ENCODE results near the gene IL31RA. TPM values are rescaled to one million over a fixed set of nuclear protein-coding genes. Genes with fewer than 3 reads are reported as not detected.
A peak's percentile ranks its signal among the peaks of the same experiment; 100 is the strongest.

IL31RA gene
- total and polyA plus RNA-seq, 9 donors = 0.15 to 0.67 (median 0.24) TPM; not detected in 2

DNA sequence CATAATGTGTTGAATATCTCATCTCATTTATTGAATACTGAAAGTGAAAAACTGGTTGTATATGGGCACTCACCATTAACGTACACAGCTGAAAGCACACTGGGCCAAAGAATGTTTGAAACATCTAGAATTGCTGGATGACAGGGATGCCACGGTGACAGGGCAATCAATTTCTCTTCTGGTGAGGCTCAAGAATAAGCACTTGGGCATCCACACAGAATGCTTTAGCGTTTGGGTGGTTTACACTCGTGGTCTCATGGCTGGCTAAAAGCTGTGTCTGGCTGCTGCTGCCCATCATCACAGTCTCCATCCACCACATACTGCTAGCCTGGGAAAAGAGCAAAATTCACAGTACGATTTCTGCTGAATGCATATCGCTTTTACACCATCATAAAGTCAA lies 30.7 kb upstream of the IL31RA start:
- Histone ChIP-seq H3K9me3 (no peaks in the 10 kb centered on the region), H3K36me3 (no peaks in the 10 kb centered on the region), H3K4me1 (ENCODE audit: insufficient read depth) (peaks cover 4% of the 10 kb centered on the region), H3K4me3 (no peak overlapping the region), H3K27ac (no peak overlapping the region), H3K27me3 (no peaks in the 10 kb centered on the region)
- DNase-seq = no peak
- intact Hi-C loops (cut with DNase I) = no loop called here
- 81 to 88% (median 87%) methylated on average over 6 of the region's 6 CpGs for WGBS, 3 donors
- TF ChIP-seq EP300 (IDR thresholded peaks at IDR 0.05) = no peak
- TF ChIP-seq, protein P1, sequence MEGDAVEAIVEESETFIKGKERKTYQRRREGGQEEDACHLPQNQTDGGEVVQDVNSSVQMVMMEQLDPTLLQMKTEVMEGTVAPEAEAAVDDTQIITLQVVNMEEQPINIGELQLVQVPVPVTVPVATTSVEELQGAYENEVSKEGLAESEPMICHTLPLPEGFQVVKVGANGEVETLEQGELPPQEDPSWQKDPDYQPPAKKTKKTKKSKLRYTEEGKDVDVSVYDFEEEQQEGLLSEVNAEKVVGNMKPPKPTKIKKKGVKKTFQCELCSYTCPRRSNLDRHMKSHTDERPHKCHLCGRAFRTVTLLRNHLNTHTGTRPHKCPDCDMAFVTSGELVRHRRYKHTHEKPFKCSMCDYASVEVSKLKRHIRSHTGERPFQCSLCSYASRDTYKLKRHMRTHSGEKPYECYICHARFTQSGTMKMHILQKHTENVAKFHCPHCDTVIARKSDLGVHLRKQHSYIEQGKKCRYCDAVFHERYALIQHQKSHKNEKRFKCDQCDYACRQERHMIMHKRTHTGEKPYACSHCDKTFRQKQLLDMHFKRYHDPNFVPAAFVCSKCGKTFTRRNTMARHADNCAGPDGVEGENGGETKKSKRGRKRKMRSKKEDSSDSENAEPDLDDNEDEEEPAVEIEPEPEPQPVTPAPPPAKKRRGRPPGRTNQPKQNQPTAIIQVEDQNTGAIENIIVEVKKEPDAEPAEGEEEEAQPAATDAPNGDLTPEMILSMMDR (IDR thresholded peaks at IDR 0.05) = no peak
- TF ChIP-seq POLR2A (IDR thresholded peaks at IDR 0.05) = no peak

DNA sequence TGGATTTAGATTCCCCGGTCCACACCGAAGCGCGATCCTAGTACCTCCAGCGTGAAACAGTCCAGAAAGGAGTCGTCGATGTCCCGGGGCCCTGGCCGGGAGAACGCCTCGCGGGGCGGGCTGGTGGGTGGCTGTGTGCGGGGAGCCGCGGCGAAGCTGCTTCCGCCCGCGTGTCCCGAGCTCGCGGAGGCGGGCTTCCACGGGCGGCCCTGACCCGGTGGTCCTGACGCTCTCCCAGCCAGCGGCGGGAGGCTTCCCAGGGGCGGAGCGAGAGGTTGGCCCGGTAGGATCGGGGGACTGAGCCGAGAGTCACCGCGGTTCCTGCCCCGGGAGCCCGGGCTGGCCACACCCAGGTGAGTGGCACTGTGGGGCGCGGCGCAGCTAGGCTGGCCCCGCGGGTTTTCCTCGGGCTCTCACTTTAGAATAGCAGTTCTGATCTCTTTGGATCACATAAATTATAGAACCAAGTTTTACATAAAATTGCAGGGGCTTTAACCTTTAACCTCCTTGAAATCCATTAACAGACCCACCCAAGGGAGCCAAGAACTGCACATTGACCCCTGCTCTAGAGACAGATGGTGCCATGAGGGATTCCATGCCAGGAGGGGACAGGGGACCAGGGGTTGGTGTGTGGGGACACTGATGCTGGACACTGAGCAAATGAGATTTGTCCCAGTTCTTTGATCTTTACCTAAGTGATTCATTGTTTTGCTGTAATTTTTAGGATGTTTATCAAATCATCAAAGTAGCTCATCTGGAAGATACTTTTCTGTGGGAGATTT lies 29.2 kb upstream of the IL31RA start:
- no peak overlapping the region for H3K4me3 ChIP-seq
- H3K27ac ChIP-seq = no peak overlapping the region
- H3K4me1 ChIP-seq (ENCODE audit: insufficient read depth) = peaks cover 4% of the 10 kb centered on the region
- intact Hi-C loops (cut with DNase I) = no loop called here
- no peaks in the 10 kb centered on the region for H3K9me3 ChIP-seq
- DNase-seq = peak in 2 of 5 donors; percentile 30 to 46
- no peaks in the 10 kb centered on the region for H3K36me3 ChIP-seq
- WGBS, 3 donors = 4 to 13% (median 5%) methylated on average over 26 to 45 of the region's 45 CpGs
- TF ChIP-seq, protein P1 (IDR thresholded peaks at IDR 0.05) = no peak
- no peak for TF ChIP-seq POLR2A (IDR thresholded peaks at IDR 0.05)
- TF ChIP-seq EP300 (IDR thresholded peaks at IDR 0.05) = no peak
- no peaks in the 10 kb centered on the region for H3K27me3 ChIP-seq

DNA sequence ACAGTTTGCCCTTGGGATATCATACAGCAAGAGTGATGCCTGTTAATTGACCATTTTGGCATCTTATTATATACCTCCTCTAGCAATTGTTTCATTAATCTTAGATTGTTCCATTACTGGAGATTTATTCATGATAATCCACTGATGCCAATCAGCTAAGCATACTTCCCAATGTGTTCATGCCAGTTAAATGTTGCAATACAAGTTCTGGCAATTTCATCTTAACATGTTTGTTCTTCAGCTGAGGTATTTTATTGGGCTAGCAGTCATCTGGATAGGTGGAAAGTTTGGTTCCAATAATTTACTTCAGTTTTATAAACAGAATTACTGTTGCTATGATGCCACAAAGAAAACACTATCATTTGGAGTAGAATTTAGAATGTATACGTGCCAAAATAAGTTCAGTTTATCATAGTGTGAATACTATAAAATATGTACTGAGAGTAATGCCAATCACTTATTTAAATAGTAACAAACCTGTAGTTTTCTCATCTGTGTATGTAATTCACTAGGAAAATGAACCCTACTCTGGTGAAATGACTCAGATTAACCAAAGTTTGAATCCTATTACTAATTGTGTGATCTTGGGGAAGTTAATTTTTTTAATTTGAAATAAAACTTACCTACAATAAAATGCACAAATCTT lies 27.9 kb upstream of the IL31RA start:
- TF ChIP-seq, protein P1 (IDR thresholded peaks at IDR 0.05) = no peak
- TF ChIP-seq EP300 (IDR thresholded peaks at IDR 0.05) (no peak), POLR2A (IDR thresholded peaks at IDR 0.05) (no peak)
- H3K36me3 ChIP-seq = no peaks in the 10 kb centered on the region
- 80 to 82% (median 82%) methylated on average over 1 of the region's 1 CpG for WGBS, 3 donors
- H3K27ac ChIP-seq = no peak overlapping the region
- intact Hi-C loops (cut with DNase I) = no loop called here
- no peak for DNase-seq
- H3K27me3 ChIP-seq = no peaks in the 10 kb centered on the region
- peaks cover 4% of the 10 kb centered on the region for H3K4me1 ChIP-seq (ENCODE audit: insufficient read depth)
- H3K4me3 ChIP-seq = no peak overlapping the region
- no peaks in the 10 kb centered on the region for H3K9me3 ChIP-seq

DNA sequence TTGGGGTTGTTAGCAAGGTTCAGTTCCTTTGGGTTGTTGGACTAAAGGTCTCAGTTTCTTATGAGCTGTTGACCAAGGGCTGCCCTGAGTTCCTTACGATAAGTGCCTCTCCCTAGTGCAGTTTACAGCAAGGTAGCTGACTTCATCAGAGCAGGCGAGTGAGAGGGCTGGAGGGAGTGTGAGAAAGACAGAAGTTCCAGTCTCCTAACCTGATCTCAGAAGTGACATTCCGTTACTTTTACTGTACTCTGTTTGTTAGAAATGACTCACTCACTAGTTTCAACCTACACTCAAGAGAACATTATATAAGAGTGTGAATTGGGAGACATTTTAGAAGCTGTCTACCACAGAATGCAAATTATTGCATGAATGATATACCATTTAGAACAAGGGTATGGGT lies 21.2 kb upstream of the IL31RA start:
- H3K27ac ChIP-seq = no peak overlapping the region
- H3K27me3 ChIP-seq = no peaks in the 10 kb centered on the region
- intact Hi-C loops (cut with DNase I) = no loop called here
- no peaks in the 10 kb centered on the region for H3K9me3 ChIP-seq
- WGBS, 3 donors = 91 to 97% (median 95%) methylated on average over 3 of the region's 3 CpGs
- no peak overlapping the region for H3K4me3 ChIP-seq
- no peak for DNase-seq
- H3K36me3 ChIP-seq = no peaks in the 10 kb centered on the region
- no peaks in the 10 kb centered on the region for H3K4me1 ChIP-seq (ENCODE audit: insufficient read depth)
- no peak for TF ChIP-seq EP300 (IDR thresholded peaks at IDR 0.05)
- TF ChIP-seq POLR2A (IDR thresholded peaks at IDR 0.05) = no peak

DNA sequence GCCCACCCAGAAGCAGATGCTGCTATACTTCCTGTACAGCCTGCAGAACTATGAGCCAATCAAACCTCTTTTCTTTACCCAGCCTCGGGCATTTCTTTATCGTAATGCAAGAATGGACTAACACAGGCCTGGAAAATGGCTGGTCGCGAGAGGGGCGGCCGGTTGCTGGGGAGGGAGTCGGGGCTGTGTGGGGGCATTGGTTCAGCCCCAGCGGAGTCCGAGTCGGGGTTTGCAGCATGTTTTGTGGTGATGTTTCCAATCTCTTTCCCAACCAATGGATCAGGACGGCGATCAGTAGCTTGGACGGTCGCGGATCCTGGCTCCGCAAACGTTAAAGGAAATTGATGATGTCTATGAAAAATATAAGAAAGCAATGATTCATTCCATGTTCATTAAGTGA lies 18.7 kb upstream of the IL31RA start:
- no peak for DNase-seq

More for the DNA sequence above, 18.7 kb upstream of the IL31RA start:
- no peaks in the 10 kb centered on the region for H3K27me3 ChIP-seq
- 95 to 96% (median 95%) methylated on average over 17 of the region's 17 CpGs for WGBS, 3 donors
- intact Hi-C loops (cut with DNase I) = no loop called here
- H3K9me3 ChIP-seq = no peaks in the 10 kb centered on the region
- no peaks in the 10 kb centered on the region for H3K4me1 ChIP-seq (ENCODE audit: insufficient read depth)
- H3K4me3 ChIP-seq = no peak overlapping the region
- H3K36me3 ChIP-seq = no peaks in the 10 kb centered on the region
- TF ChIP-seq EP300 (IDR thresholded peaks at IDR 0.05) (no peak), POLR2A (IDR thresholded peaks at IDR 0.05) (no peak)
- TF ChIP-seq, protein P1 (IDR thresholded peaks at IDR 0.05) = no peak
- H3K27ac ChIP-seq = no peak overlapping the region
